HL-60 (cell line): ENCODE results near the gene KRTAP10-7.

Experiments used
- DNase-seq, 2 experiments: peaks; one replicate each; pipeline ENCODE4 v3.0.0-alpha.2; 2010 to 2020; ENCODE audit warnings: low read depth in 1 of 2, low spot score in 1 of 2
- H3K27ac ChIP-seq: fragments of 250-450 bp; sonication (Bioruptor Pico); replicated peaks from 2 replicates; pipeline ENCODE4 v1.5.1; 2020; ENCODE audit warnings: mild to moderate bottlenecking, moderate library complexity
- H3K27me3 ChIP-seq: fragments of 250-450 bp; sonication (Bioruptor Pico); 2 replicates; pipeline ENCODE4 v1.5.1; 2021; ENCODE audit warnings: mild to moderate bottlenecking, moderate library complexity; ENCODE audit not compliant: insufficient read depth, poor library complexity, severe bottlenecking
- H3K4me3 ChIP-seq: replicated peaks from 2 replicates; pipeline ENCODE4 v1.5.1; 2011; ENCODE audit warnings: mild to moderate bottlenecking, control low read depth, low read length; ENCODE audit not compliant: insufficient read depth
- GABPA ChIP-seq: IDR thresholded peaks from 2 replicates; pipeline ENCODE4 v1.6.1; 2012; ENCODE audit warnings: low read depth
- POLR2AphosphoS5 ChIP-seq: IDR thresholded peaks from 2 replicates; pipeline ENCODE4 v1.6.1; 2012; ENCODE audit warnings: low read depth
- SPI1 ChIP-seq: IDR thresholded peaks from 2 replicates; pipeline ENCODE4 v1.6.1; 2012; ENCODE audit warnings: low read depth, mild to moderate bottlenecking, borderline replicate concordance
- TF ChIP-seq, protein P1 (sequence below): IDR thresholded peaks from 2 replicates; pipeline ENCODE4 v1.6.1; 2012; ENCODE audit warnings: low read depth; ENCODE audit not compliant: insufficient replicate concordance
- TF ChIP-seq, protein P2 (sequence below): IDR thresholded peaks from one replicate; pipeline ENCODE4 v1.5.1; 2011; ENCODE audit warnings: low read length, control low read depth, inconsistent platforms; ENCODE audit not compliant: insufficient read depth

Gene KRTAP10-7

DNA sequence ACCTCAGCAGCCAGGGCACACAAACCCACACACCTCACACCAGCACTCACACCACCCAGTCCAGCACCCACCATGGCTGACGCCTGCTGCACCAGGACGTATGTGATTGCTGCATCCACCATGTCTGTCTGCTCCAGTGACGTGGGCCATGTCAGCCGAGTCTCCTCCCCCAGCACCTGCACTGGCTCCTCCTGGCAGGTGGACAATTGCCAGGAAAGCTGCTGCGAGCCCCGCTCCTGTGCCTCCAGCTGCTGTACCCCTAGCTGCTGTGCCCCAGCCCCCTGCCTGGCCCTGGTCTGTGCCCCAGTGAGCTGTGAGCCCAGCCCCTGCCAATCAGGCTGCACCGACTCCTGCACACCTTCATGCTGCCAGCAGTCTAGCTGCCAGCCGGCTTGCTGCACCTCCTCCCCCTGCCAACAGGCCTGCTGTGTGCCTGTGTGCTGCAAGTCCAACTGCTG, 11.7 kb downstream of the KRTAP10-7 start, which contains the start of gene KRTAP10-8:
Gene KRTAP10-8 (plus strand): TSS at position 51 of the 458 bp plus-strand sequence. CDS start 22 bp downstream, at position 73.
- H3K27me3 ChIP-seq: no peaks in the 10 kb centered on the region
- H3K27ac ChIP-seq: no peak within 1 kb of the TSS
- no peak within 1 kb of the TSS for H3K4me3 ChIP-seq
- no peak for TF ChIP-seq SPI1
- no peak for TF ChIP-seq POLR2AphosphoS5
- TF ChIP-seq GABPA: no peak
- TF ChIP-seq, protein P1, sequence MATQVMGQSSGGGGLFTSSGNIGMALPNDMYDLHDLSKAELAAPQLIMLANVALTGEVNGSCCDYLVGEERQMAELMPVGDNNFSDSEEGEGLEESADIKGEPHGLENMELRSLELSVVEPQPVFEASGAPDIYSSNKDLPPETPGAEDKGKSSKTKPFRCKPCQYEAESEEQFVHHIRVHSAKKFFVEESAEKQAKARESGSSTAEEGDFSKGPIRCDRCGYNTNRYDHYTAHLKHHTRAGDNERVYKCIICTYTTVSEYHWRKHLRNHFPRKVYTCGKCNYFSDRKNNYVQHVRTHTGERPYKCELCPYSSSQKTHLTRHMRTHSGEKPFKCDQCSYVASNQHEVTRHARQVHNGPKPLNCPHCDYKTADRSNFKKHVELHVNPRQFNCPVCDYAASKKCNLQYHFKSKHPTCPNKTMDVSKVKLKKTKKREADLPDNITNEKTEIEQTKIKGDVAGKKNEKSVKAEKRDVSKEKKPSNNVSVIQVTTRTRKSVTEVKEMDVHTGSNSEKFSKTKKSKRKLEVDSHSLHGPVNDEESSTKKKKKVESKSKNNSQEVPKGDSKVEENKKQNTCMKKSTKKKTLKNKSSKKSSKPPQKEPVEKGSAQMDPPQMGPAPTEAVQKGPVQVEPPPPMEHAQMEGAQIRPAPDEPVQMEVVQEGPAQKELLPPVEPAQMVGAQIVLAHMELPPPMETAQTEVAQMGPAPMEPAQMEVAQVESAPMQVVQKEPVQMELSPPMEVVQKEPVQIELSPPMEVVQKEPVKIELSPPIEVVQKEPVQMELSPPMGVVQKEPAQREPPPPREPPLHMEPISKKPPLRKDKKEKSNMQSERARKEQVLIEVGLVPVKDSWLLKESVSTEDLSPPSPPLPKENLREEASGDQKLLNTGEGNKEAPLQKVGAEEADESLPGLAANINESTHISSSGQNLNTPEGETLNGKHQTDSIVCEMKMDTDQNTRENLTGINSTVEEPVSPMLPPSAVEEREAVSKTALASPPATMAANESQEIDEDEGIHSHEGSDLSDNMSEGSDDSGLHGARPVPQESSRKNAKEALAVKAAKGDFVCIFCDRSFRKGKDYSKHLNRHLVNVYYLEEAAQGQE: no peak
- TF ChIP-seq, protein P2, sequence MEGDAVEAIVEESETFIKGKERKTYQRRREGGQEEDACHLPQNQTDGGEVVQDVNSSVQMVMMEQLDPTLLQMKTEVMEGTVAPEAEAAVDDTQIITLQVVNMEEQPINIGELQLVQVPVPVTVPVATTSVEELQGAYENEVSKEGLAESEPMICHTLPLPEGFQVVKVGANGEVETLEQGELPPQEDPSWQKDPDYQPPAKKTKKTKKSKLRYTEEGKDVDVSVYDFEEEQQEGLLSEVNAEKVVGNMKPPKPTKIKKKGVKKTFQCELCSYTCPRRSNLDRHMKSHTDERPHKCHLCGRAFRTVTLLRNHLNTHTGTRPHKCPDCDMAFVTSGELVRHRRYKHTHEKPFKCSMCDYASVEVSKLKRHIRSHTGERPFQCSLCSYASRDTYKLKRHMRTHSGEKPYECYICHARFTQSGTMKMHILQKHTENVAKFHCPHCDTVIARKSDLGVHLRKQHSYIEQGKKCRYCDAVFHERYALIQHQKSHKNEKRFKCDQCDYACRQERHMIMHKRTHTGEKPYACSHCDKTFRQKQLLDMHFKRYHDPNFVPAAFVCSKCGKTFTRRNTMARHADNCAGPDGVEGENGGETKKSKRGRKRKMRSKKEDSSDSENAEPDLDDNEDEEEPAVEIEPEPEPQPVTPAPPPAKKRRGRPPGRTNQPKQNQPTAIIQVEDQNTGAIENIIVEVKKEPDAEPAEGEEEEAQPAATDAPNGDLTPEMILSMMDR: no peak
- DNase-seq: no peak

DNA sequence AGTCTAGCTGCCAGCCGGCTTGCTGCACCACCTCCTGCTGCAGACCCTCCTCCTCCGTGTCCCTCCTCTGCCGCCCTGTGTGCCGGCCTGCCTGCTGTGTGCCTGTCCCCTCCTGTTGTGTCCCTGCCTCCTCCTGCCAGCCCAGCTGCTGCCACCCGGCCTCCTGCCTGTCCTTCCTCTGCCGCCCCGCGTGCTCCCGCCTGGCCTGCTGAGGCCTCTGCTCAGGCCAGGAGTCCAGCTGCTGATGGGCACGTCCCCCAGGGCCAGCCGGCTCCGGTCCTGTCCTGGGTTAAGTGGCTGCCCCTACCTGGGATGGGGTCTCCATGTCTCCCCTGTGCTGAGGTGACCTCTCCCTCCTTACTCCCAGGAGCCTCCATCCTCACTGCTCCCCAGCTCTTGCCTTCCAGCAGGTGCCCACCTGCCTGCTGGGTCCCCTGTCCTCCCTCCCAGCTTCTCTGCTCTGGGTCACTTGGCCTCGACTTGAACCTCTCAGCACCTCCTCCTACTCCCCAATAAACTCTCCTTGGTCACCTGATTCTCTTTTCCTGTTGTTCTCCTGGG, 12.4 kb downstream of the KRTAP10-7 start:
- TF ChIP-seq, protein P2: no peak
- TF ChIP-seq, protein P1: no peak
- TF ChIP-seq POLR2AphosphoS5: no peak
- TF ChIP-seq SPI1: no peak
- TF ChIP-seq GABPA: no peak
- Histone ChIP-seq H3K4me3 (no peak overlapping the region), H3K27ac (no peak overlapping the region), H3K27me3 (no peaks in the 10 kb centered on the region)
- DNase-seq: no peak

DNA sequence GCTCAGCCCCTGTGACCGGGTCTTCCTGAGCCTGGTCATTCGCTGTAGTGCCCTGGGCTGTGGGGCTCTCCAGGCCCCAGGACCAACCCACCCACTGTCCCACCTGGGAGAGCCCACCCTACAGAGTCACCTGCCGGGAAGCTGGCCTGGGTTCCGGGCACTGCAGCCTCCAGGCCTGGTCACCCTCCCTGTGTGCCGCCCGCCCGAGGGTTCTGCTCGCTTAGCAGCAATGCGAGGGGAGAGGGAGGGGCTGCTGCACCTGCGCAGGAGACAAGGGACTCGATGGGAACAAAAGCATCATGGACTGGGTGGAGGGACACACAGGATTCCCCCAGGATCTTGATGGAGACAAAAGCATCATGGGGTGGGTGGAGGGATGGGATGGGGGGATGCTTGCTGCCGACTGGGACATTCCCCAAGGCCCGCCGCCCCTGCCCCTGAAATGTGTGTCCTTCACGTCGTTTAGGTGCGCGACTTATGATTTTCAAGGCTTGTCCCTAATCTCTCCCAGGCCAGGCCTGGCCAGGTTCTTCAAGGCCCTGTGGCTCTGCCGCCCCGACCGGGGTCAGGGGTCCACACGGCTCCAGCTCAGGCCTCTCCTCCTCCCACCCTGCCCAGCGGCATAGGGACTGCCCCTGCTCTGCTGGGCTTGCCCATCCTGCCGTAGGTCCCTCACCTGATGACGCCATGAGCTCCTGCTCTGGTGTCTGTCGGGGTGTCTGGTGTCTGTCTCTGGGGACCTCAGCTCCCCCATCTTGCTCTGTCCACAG, 13.2 kb downstream of the KRTAP10-7 start:
- Histone ChIP-seq H3K27me3 (no peaks in the 10 kb centered on the region), H3K27ac (no peak overlapping the region), H3K4me3 (no peak overlapping the region)
- no peak for DNase-seq
- no peak for TF ChIP-seq SPI1
- TF ChIP-seq POLR2AphosphoS5: no peak
- TF ChIP-seq, protein P2: no peak
- TF ChIP-seq, protein P1: no peak
- no peak for TF ChIP-seq GABPA
